IMR-90 (cell line): Measurements from ENCODE around the gene DPP10. TPM values are rescaled to one million over a fixed set of nuclear protein-coding genes. Genes with fewer than 3 reads are reported as not detected.

ENCODE experiments used
- ATAC-seq: fragments of 200-7000 bp; cut with Tn5 transposase; 2 replicates; pipeline ENCODE4 v1.9.1; 2020; ENCODE audit warnings: low read depth, mild to moderate bottlenecking, moderate library complexity
- BruUV-seq: library from RNA; stranded (reverse); fragments of 400-500 nt; replicated peaks from 2 replicates; lab custom pipeline; 2021; lab: Mats Ljungman, UMichigan
- CTCF ChIA-PET: fragments of 300-600 bp; formaldehyde crosslinking; extraction: SDS; loops from one replicate; lab custom pipeline; 2021; ENCODE audit warnings: antibody characterized with exemption; lab: Yijun Ruan, JAX
- POLR2A ChIA-PET: fragments of 300-600 bp; sonication (Branson Sonifier 250); formaldehyde crosslinking; loops from one replicate; lab custom pipeline; 2022; ENCODE audit warnings: antibody characterized with exemption; ENCODE audit not compliant: unreplicated experiment; lab: Charles Lee
- DNase-seq: peaks from one replicate; pipeline ENCODE4 v3.0.0; 2013
- H2AFZ ChIP-seq: replicated peaks from 2 replicates; pipeline ENCODE3; 2013; ENCODE audit warnings: low read length, mild to moderate bottlenecking; ENCODE audit not compliant: poor library complexity
- H2AK5ac ChIP-seq: 2 replicates; pipeline ENCODE4 v1.6.1; 2013; ENCODE audit warnings: low read depth, low read length, inconsistent platforms
- H2AK9ac ChIP-seq: replicated peaks from 2 replicates; pipeline ENCODE3; 2013; ENCODE audit warnings: mild to moderate bottlenecking, low read depth, low read length, moderate library complexity; ENCODE audit not compliant: poor library complexity
- H2BK120ac ChIP-seq: 2 replicates; pipeline ENCODE4 v1.6.1; 2013; ENCODE audit warnings: low read depth, low read length, inconsistent platforms
- H2BK15ac ChIP-seq: 3 replicates; pipeline ENCODE4 v1.6.1; 2013; ENCODE audit warnings: low read depth, low read length, inconsistent platforms
- H2BK20ac ChIP-seq: 2 replicates; pipeline ENCODE4 v1.6.1; 2013; ENCODE audit warnings: low read depth, mild to moderate bottlenecking, inconsistent platforms, low read length, moderate library complexity
- H2BK5ac ChIP-seq: 2 replicates; pipeline ENCODE4 v1.6.1; 2013; ENCODE audit warnings: mild to moderate bottlenecking, low read depth, low read length, inconsistent platforms; ENCODE audit not compliant: poor library complexity, severe bottlenecking
- H3K14ac ChIP-seq: replicated peaks from 2 replicates; pipeline ENCODE4 v1.6.1; 2013; ENCODE audit warnings: low read depth, low read length, inconsistent platforms
- H3K18ac ChIP-seq: 2 replicates; pipeline ENCODE4 v1.6.1; 2013; ENCODE audit warnings: low read depth, low read length, control low read depth
- H3K23ac ChIP-seq: 2 replicates; pipeline ENCODE4 v1.6.1; 2013; ENCODE audit warnings: low read depth, low read length, inconsistent platforms
- H3K27ac ChIP-seq: 2 replicates; pipeline ENCODE4 v1.5.1; 2013; ENCODE audit warnings: mild to moderate bottlenecking, control low read depth, low read length; ENCODE audit not compliant: insufficient read depth
- H3K27me3 ChIP-seq: 2 replicates; pipeline ENCODE4 v1.6.1; 2013; ENCODE audit warnings: low read length; ENCODE audit not compliant: control insufficient read depth, insufficient read depth
- H3K36me3 ChIP-seq: 2 replicates; pipeline ENCODE4 v1.6.1; 2013; ENCODE audit warnings: low read length, mixed read lengths; ENCODE audit not compliant: control insufficient read depth, insufficient read depth
- H3K4ac ChIP-seq: 2 replicates; pipeline ENCODE4 v1.6.1; 2013; ENCODE audit warnings: low read depth, low read length, inconsistent platforms
- H3K4me1 ChIP-seq: 2 replicates; pipeline ENCODE4 v1.6.1; 2013; ENCODE audit warnings: low read length, mixed read lengths; ENCODE audit not compliant: control insufficient read depth, insufficient read depth
- H3K4me2 ChIP-seq: 2 replicates; pipeline ENCODE4 v1.6.1; 2013; ENCODE audit warnings: low read depth, mild to moderate bottlenecking, control low read depth, low read length, moderate library complexity
- H3K4me3 ChIP-seq: 2 replicates; pipeline ENCODE4 v1.5.1; 2013; ENCODE audit warnings: low read depth, mild to moderate bottlenecking, control low read depth, low read length, moderate library complexity; ENCODE audit not compliant: insufficient read depth
- H3K56ac ChIP-seq: 2 replicates; pipeline ENCODE4 v1.6.1; 2013; ENCODE audit warnings: low read length, inconsistent platforms; ENCODE audit not compliant: insufficient read depth; ENCODE audit errors: extremely low read depth
- H3K79me1 ChIP-seq, 2 experiments: 2 replicates each; pipeline ENCODE4 v1.6.1; 2013; ENCODE audit warnings: low read length in 2 of 2, inconsistent platforms in 1 of 2, low read depth in 1 of 2
- H3K9ac ChIP-seq: 2 replicates; pipeline ENCODE4 v1.6.1; 2013; ENCODE audit warnings: low read depth, low read length, control low read depth
- H3K9me1 ChIP-seq: 2 replicates; pipeline ENCODE4 v1.6.1; 2013; ENCODE audit warnings: low read length, inconsistent platforms; ENCODE audit not compliant: insufficient read depth
- H3K9me3 ChIP-seq: 2 replicates; pipeline ENCODE4 v1.6.1; 2013; ENCODE audit warnings: low read length; ENCODE audit not compliant: control insufficient read depth, insufficient read depth
- H4K20me1 ChIP-seq: 2 replicates; pipeline ENCODE4 v1.6.1; 2013; ENCODE audit warnings: low read length, inconsistent platforms; ENCODE audit not compliant: insufficient read depth
- H4K5ac ChIP-seq: 2 replicates; pipeline ENCODE4 v1.6.1; 2013; ENCODE audit warnings: mild to moderate bottlenecking, low read depth, low read length, control low read depth
- H4K8ac ChIP-seq, 2 experiments: 2 replicates each; pipeline ENCODE4 v1.6.1; 2013; ENCODE audit warnings: low read depth in 2 of 2, low read length in 2 of 2, control low read depth in 1 of 2, inconsistent platforms in 1 of 2
- H4K91ac ChIP-seq: 2 replicates; pipeline ENCODE4 v1.6.1; 2013; ENCODE audit warnings: low read depth, low read length, inconsistent platforms; ENCODE audit not compliant: insufficient read depth
- BHLHE40 ChIP-seq: fragments of 150-350 bp; IDR thresholded peaks from 2 replicates; pipeline ENCODE4 v1.6.1; 2016; ENCODE audit warnings: mild to moderate bottlenecking, low read depth, low read length
- CEBPB ChIP-seq: IDR thresholded peaks from 2 replicates; pipeline ENCODE4 v1.6.1; 2012; ENCODE audit warnings: low read depth, low read length, improper control_type of control experiment
- CHD1 ChIP-seq: IDR thresholded peaks from 2 replicates; pipeline ENCODE4 v1.6.1; 2012; ENCODE audit warnings: low read depth, low read length, improper control_type of control experiment
- FOS ChIP-seq: fragments of 150-350 bp; IDR thresholded peaks from 2 replicates; pipeline ENCODE4 v1.6.1; 2016; ENCODE audit warnings: low read depth, low read length
- MAFK ChIP-seq: IDR thresholded peaks from 2 replicates; pipeline ENCODE4 v1.6.1; 2012; ENCODE audit warnings: low read depth, low read length, improper control_type of control experiment
- MXI1 ChIP-seq: IDR thresholded peaks from 2 replicates; pipeline ENCODE4 v1.6.1; 2012; ENCODE audit warnings: low read depth, mild to moderate bottlenecking, low read length, moderate library complexity, borderline replicate concordance
- NFE2L2 ChIP-seq: fragments of 150-350 bp; IDR thresholded peaks from 2 replicates; pipeline ENCODE4 v1.6.1; 2016; ENCODE audit warnings: low read depth, mild to moderate bottlenecking, low read length
- POLR2A ChIP-seq: IDR thresholded peaks from 2 replicates; pipeline ENCODE4 v1.6.1; 2012; ENCODE audit warnings: mild to moderate bottlenecking, low read depth, low read length
- RAD21 ChIP-seq: IDR thresholded peaks from 2 replicates; pipeline ENCODE4 v1.6.1; 2012; ENCODE audit warnings: low read length, improper control_type of control experiment
- RCOR1 ChIP-seq: IDR thresholded peaks from 2 replicates; pipeline ENCODE4 v1.6.1; 2012; ENCODE audit warnings: mild to moderate bottlenecking, low read length, improper control_type of control experiment; ENCODE audit not compliant: insufficient replicate concordance
- SMC3 ChIP-seq: fragments of 150-350 bp; IDR thresholded peaks from 2 replicates; pipeline ENCODE4 v1.6.1; 2016; ENCODE audit warnings: low read depth, mild to moderate bottlenecking, antibody characterized with exemption, low read length, moderate library complexity
- WGBS, 2 experiments: methylation state at CpG; one replicate each; pipeline versions ENCODE4 v1.1.5 to v1.1.7; 2013; ENCODE audit warnings: missing lambda C conversion rate in 2 of 2; ENCODE audit not compliant: insufficient read length in 1 of 2; ENCODE audit errors: extremely low coverage in 2 of 2; 5-methylcytosine and 5-hydroxymethylcytosine counted together
- dilution Hi-C: fragments of 300-500 bp; cut with HindIII; formaldehyde crosslinking; loops from one replicate; pipeline ENCODE4 v1.14.3; 2018; ENCODE audit warnings: low sequenced_read_pairs; ENCODE audit not compliant: unreplicated experiment
- in situ Hi-C: fragments of 300-500 bp; cut with MboI; formaldehyde crosslinking; loops from 3 replicates; pipeline ENCODE4 v1.14.3; 2019; ENCODE audit warnings: low sequenced_read_pairs, inconsistent platforms, mixed read lengths
- intact Hi-C: fragments of 100-400 bp; cut with micrococcal nuclease; formaldehyde crosslinking; loops from 2 replicates; pipeline ENCODE4 v1.10.0; 2022
- polyA plus RNA-seq, 3 experiments: library from polyadenylated mRNA; depleted of rRNA; stranded (reverse); fragments of >200 nt; gene quantifications; 2 replicates each; pipeline ENCODE4 v1.2.3, GENCODE V29; 2012; ENCODE audit warnings: low replicate concordance in 1 of 3
- total RNA-seq: library from RNA; depleted of rRNA; stranded (reverse); fragments of >200 nt; gene quantifications from 2 replicates; pipeline ENCODE4 v1.2.3, GENCODE V29; 2012
- TF ChIP-seq, protein P1 (sequence below): fragments of 150-350 bp; IDR thresholded peaks from 2 replicates; pipeline ENCODE4 v1.6.1; 2017; ENCODE audit warnings: mild to moderate bottlenecking, antibody characterized with exemption, low read length, low read depth
- TF ChIP-seq, protein P2 (sequence below): fragments of 150-350 bp; IDR thresholded peaks from 2 replicates; pipeline ENCODE4 v1.6.1; 2016; ENCODE audit warnings: low read depth, mild to moderate bottlenecking, low read length, moderate library complexity, borderline replicate concordance
- TF ChIP-seq, protein P3 (sequence below): conservative IDR thresholded peaks from 2 replicates; pipeline ENCODE4 v1.5.1; 2012; ENCODE audit warnings: mild to moderate bottlenecking, low read depth, low read length, improper control_type of control experiment

The DPP10 gene
- total and polyA plus RNA-seq, 2 of the 4 experiments (the other 2 are of a cell fraction): not detected

DNA sequence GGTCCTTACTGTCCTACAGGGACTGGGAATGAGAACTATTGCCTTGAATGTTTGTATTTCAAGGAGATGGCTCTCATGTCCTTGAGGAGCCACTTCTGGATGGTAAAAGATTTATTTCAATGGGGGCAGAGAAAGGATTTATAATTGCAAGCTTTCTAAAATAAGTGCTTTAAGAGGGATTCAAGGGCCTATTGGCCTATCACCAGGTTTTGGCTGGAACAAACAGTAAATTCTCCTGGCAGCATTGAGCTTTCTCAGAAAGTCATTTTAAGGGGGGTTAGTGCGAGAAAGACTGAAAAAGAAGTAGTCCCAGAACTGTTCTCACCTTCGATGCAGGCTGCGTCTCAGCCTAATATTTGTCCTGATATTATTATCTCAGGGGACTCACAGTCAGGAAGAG, 29.8 kb downstream of the DPP10 start:
- Histone ChIP-seq H3K27ac (no peak overlapping the region), H4K91ac (no peak overlapping the region), H3K79me1 (no peaks in the 10 kb centered on the region), H2BK15ac (no peak overlapping the region), H2AFZ (no peak overlapping the region), H4K8ac (no peak overlapping the region), H3K4me3 (no peak overlapping the region), H2BK120ac (no peak overlapping the region), H2AK9ac (no peak overlapping the region), H4K20me1 (no peaks in the 10 kb centered on the region), H3K4me2 (no peak overlapping the region), H2AK5ac (no peak overlapping the region), H3K4ac (no peak overlapping the region), H3K4me1 (no peaks in the 10 kb centered on the region), H3K23ac (no peak overlapping the region), H3K56ac (no peak overlapping the region), H4K5ac (no peak overlapping the region), H3K18ac (no peak overlapping the region), H2BK20ac (no peak overlapping the region), H3K36me3 (no peaks in the 10 kb centered on the region), H3K27me3 (no peaks in the 10 kb centered on the region), H3K9ac (no peak overlapping the region), H3K9me1 (no peaks in the 10 kb centered on the region), H2BK5ac (no peak overlapping the region), H3K9me3 (no peaks in the 10 kb centered on the region), H3K14ac (no peak overlapping the region)
- ChIA-PET CTCF (no interaction called here), POLR2A (no interaction called here)
- intact Hi-C loops: no loop called here
- BruUV-seq: no TSS peak
- dilution Hi-C loops: no loop called here
- ATAC-seq (no peak), DNase-seq (no peak)
- TF ChIP-seq, protein P1, sequence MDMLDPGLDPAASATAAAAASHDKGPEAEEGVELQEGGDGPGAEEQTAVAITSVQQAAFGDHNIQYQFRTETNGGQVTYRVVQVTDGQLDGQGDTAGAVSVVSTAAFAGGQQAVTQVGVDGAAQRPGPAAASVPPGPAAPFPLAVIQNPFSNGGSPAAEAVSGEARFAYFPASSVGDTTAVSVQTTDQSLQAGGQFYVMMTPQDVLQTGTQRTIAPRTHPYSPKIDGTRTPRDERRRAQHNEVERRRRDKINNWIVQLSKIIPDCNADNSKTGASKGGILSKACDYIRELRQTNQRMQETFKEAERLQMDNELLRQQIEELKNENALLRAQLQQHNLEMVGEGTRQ: no peak
- TF ChIP-seq MAFK (no peak), SMC3 (no peak), RCOR1 (no peak), CHD1 (no peak), BHLHE40 (no peak), RAD21 (no peak), POLR2A (no peak), CEBPB (no peak), MXI1 (no peak), FOS (no peak), NFE2L2 (no peak)
- TF ChIP-seq, protein P2, sequence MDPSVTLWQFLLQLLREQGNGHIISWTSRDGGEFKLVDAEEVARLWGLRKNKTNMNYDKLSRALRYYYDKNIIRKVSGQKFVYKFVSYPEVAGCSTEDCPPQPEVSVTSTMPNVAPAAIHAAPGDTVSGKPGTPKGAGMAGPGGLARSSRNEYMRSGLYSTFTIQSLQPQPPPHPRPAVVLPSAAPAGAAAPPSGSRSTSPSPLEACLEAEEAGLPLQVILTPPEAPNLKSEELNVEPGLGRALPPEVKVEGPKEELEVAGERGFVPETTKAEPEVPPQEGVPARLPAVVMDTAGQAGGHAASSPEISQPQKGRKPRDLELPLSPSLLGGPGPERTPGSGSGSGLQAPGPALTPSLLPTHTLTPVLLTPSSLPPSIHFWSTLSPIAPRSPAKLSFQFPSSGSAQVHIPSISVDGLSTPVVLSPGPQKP: no peak
- TF ChIP-seq, protein P3, sequence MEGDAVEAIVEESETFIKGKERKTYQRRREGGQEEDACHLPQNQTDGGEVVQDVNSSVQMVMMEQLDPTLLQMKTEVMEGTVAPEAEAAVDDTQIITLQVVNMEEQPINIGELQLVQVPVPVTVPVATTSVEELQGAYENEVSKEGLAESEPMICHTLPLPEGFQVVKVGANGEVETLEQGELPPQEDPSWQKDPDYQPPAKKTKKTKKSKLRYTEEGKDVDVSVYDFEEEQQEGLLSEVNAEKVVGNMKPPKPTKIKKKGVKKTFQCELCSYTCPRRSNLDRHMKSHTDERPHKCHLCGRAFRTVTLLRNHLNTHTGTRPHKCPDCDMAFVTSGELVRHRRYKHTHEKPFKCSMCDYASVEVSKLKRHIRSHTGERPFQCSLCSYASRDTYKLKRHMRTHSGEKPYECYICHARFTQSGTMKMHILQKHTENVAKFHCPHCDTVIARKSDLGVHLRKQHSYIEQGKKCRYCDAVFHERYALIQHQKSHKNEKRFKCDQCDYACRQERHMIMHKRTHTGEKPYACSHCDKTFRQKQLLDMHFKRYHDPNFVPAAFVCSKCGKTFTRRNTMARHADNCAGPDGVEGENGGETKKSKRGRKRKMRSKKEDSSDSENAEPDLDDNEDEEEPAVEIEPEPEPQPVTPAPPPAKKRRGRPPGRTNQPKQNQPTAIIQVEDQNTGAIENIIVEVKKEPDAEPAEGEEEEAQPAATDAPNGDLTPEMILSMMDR: no peak
- in situ Hi-C loops: no loop called here
- WGBS, 2 experiments: no CpG with 5 or more reads among the region's 3 CpGs
